ENCODE results near the gene AKT1.

AKT1 gene

DNA sequence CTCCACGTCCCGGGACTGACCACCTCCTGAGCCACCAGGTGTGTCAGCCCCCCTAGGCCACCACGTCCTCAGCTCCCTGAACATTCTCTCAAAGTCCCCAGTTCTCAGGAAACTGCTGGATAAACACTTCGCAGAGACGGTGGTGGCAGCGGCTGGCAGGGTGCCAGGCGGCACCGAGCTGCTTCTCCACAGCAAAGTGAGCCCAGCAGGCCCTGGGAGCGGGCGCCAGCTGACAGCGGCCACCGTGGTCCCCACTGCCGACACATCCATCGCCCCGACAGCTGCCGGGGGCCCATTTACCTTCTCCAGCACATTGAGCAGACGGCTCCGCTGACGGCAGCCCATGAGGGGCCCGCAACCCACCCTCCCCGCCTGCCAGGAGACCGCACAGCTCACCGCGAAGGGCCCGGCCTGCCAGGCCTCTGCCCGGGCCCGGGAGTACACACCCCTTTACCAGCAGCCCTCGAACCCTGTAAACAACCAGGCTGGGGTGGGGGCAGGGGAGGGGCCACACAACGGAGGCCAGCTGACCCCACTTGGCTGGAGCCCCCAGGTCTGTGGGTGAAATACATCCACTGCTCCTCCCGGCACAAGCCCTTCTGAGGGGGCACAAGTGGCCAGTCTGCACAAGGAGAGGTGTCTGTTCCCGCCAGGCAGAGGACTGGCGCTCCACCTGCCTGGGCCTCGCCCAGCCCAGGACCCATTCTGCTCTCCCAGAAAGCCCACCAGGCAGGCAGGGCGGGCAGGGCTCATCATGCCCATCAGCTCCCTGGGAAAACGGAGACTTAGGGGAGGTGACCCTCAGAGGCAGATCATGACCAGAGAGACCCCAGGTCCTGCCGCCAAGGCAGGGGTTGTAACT lies 10.5 kb downstream of the AKT1 start:
- DNase-seq = no peak

DNA sequence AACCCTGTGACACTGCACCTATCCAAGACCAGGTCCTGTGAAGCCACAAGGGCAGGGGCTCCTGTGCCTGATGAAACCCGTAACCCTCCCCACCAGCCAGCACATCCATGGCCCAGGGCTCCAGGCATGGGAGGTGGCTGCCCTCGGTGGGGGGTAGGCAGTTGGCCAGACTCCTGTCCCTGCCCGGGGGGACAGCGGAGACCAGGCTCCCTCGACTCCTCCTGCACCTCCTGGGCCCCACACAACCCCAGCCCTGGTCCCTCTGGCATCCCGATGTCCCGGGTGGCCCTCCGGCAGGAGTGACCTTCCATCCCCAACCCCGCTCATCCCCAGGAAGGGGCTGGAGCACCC lies 11.4 kb downstream of the AKT1 start:
- no peak for DNase-seq

GRCh38 chr14:104783484-104784217 lies 11.9 kb downstream of the AKT1 start:
- DNase-seq = no peak

DNA sequence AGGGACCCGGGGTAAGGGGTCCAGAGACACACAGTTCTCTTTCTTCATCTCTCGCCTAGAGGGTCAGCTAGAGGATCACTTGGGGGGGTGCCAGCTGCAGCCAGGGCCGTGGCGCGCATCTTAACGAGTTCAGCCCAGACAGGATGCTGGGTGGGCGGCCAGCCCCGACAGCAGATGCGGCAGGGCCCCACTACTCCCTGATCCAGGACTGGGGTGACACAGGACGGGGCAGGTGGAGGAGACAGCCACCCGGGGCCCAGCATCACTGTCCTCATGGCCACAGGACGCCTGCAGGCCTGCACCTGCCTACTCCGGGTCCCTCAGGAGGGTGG lies 12.8 kb downstream of the AKT1 start:
- DNase-seq = no peak

GRCh38 chr14:104782086-104782807 lies 13.3 kb downstream of the AKT1 start:
- no peak for DNase-seq

GRCh38 chr14:104781271-104782077 lies 14.1 kb downstream of the AKT1 start:
- no peak for DNase-seq

DNA sequence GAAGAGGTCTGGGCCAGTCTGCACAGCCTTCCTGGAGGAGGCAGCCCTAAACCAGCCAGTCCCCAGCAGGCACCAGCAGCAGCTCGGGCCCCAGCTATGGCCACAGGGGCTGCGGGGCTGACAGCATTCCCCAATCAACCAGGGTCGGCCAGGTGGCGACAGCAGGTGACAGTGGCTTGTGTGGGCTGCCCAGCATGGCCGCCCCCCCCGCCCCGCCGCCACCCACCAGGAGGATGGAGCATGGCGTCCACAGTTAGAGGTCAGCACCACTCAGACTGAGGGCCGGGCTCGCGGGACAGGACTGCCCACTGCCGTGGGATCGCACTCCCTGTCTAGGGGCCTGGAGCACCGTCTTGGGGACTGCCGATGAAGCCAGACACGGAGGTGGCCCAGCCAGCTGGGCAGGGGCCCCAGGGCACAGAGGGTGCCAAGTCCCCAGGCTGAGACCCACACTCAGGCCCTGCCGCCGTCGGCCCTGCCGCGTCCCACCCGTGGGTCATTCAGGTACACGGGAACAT lies 15.0 kb downstream of the AKT1 start:
- DNase-seq = no peak

- DNase-seq = no peak
Measured at GRCh38 chr14:104779776-104780512, 15.6 kb downstream of the AKT1 start.

- DNase-seq = no peak
Measured at GRCh38 chr14:104778694-104779331, 16.7 kb downstream of the AKT1 start.

DNA sequence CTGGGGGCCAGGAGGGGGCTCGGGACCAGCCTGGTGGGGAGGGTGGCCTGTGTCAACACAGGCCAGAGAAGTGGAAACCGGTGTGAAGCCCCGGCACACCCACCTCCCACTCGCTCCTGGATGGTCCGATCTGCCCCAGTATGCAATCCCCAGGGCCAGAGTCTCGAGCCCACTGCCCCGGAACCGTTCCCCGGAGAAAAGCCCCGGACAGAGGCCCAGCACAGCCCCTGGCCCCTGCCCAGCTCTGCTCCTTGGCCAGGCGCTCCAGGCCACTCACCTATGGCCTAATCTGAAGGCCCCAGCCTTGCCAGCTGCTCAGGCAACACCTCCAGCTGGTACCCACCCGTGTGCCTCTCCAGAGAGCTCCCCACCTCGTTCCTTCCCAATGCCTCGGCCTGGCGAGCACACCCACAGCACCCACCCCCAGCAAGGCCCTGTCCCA lies 17.7 kb downstream of the AKT1 start:
- DNase-seq = no peak

GRCh38 chr14:104776961-104777807 lies 18.4 kb downstream of the AKT1 start:
- DNase-seq = no peak

GRCh38 chr14:104776481-104776880 lies 19.1 kb downstream of the AKT1 start:
- DNase-seq = no peak

- no peak for DNase-seq
Measured at GRCh38 chr14:104775073-104775489, 20.5 kb downstream of the AKT1 start.

DNA sequence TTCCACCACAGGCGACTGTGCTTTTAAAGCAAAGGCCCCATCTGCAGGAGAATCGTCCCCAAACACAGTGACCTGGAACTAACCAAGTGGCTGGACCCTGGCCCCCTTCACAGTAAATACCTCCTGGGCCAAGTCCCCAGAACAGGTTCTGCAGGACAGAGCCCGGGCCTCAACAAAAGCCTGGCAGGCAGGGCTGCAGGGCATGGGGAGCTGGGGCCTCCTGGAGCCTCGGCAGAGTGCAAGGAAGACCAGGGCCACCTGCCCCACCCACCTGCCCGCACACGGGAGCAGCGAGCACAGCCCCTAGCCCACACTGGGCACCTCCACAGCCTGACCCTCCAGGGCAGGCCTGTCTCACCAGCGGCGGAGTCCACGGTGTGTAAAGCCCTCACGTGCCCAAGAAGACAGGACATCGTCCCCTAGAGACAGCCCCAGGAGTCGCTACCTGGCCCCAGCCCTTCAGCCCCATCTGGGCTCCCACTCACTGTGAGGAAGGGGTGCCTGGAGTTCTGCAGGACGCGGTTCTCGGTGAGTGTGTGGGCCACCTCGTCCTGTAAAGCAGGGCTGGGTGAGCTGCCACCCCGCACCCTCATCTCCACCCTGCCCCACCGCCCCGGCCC lies 21.0 kb downstream of the AKT1 start:
- DNase-seq = no peak

- DNase-seq = no peak
Measured at GRCh38 chr14:104773505-104774452, 21.8 kb downstream of the AKT1 start.

DNA sequence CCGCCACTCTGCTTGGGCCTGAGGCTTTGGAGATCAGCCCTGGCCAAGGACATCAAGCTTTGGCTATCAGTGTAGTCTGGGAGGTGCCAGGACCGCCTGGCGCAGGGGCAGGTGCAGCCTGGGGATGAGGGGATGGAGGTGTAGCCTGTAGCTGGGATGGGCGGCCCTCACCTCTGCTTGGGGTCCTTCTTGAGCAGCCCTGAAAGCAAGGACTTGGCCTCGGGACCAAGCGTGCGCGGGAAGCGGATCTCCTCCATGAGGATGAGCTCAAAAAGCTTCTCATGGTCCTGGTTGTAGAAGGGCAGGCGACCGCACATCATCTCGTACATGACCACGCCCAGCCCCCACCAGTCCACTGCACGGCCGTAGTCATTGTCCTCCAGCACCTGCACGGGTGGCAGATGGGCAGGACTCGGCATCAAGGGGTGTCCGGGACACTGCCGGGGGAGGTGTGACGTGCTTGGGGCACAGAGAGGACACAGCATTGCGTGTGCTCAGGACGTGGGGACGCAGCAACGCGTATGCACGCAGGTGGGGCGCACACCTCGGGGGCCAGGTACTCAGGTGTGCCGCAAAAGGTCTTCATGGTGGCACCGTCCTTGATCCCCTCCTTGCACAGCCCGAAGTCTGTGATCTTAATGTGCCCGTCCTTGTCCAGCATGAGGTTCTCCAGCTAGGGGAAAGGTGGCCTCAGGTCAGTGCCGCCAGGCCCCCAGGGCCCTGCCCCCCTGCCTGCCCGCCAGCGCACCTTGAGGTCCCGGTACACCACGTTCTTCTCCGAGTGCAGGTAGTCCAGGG lies 22.6 kb downstream of the AKT1 start:
- DNase-seq = no peak

DNA sequence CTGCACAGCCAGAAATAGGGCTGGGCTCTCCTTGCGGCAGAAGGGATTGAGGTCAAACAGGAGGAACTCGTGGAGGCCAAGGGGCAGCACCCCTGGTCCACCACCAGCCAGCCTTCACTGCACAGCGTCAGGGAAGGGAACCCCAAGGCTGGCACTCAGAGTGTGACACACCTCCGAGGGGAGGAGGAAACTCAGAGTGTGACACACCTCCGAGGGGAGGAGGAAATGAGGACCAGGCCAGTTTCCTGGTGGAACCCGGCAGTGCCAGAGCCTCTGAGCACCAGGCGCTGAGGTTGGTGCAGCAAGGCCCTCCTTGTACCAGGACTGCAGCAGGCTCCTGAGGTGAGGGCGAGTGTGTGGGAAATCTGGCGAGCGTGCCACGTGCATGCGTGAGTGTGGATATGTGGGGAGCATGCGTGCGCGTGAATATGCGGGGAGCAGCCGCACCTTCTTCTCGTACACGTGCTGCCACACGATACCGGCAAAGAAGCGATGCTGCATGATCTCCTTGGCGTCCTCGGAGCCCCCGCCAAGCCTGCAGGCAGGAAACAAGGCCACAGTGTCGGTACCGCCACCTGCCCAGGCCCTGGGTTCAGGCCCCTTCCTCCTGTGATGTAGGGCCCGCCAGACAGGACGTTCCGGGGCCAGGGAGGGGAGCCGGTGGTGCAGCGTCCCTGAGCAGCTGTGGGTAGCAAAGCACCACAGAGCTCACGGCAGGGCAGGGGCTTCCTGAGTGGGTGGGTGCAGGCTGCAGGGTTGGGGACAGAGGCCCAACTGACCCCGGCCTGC lies 23.4 kb downstream of the AKT1 start:
- DNase-seq = no peak

Measured in NCI-H774 (cell line).